KOPT-K1 (cell line): ENCODE data around the gene SHC4.

ENCODE experiments used
- H3K27ac ChIP-seq: fragments of 200-600 bp; sonication (generic); 2 replicates; pipeline ENCODE4 v1.5.1; 2016; ENCODE audit warnings: antibody characterized with exemption, mild to moderate bottlenecking, low read depth, low read length; ENCODE audit not compliant: poor library complexity, severe bottlenecking
- H3K36me3 ChIP-seq: fragments of 200-600 bp; sonication (generic); 2 replicates; pipeline ENCODE4 v1.5.1; 2017; ENCODE audit warnings: antibody characterized with exemption, mild to moderate bottlenecking, low read length, moderate library complexity; ENCODE audit not compliant: insufficient read depth
- H3K9me3 ChIP-seq: fragments of 200-600 bp; sonication (generic); 2 replicates; pipeline ENCODE4 v1.5.1; 2017; ENCODE audit warnings: antibody characterized with exemption, low read length, mild to moderate bottlenecking; ENCODE audit not compliant: insufficient read depth, poor library complexity, severe bottlenecking

SHC4 gene

DNA sequence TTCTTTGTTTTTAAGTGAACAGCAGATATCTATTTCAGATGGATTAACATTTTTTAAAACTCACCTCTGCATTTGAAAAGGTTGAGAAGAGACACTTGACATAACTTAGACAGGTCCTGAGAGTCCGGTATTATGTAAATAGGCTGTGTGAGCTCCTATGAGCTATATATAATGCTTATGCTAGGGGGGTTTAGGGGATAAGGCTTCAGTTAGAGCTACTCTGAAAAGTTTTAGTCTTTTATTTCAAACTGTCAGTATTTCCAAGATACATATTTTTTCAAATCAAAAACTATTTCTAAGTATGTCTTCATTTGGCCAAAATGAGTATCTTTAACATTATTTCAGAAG is 16.9 kb downstream of the SHC4 start:
- H3K36me3 ChIP-seq: no peaks in the 10 kb centered on the region
- no peaks in the 10 kb centered on the region for H3K9me3 ChIP-seq
- no peak overlapping the region for H3K27ac ChIP-seq

DNA sequence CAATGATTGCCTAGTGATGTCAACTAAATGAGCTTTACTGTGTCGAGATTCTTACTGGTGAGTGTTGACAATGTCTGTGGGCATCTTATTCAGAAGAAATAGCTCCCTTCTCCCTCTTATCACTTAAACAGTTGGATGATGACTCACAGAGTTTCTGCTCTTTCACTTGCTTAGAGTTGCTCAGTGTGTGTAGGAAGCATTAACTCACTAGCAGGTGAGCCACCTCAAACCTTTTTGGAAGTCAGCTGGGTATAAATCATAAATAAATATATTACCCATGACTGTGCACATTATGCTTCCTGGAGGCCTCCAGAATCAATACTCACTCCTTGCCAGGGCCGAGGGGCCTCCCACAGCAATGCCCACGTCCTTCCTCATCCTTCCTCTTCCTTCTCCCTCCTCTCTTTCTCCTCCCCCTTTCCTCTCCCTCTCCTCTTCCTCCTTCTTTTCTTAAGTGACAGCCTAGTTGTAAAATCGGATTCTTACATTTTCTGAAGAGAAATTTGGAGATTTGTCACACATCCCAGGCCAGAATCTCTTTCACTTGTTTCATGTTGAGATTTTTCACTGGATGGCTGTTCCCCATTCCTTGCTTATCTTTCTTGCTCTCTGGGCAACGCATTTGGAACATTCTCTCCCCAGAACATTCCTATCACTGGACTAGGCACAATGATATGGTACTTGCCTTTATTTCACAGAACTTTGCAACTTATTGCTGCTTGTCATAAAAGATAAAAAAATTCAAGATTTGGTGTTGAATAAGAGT is 17.5 kb downstream of the SHC4 start:
- H3K36me3 ChIP-seq: no peaks in the 10 kb centered on the region
- H3K9me3 ChIP-seq: no peaks in the 10 kb centered on the region
- no peak overlapping the region for H3K27ac ChIP-seq

DNA sequence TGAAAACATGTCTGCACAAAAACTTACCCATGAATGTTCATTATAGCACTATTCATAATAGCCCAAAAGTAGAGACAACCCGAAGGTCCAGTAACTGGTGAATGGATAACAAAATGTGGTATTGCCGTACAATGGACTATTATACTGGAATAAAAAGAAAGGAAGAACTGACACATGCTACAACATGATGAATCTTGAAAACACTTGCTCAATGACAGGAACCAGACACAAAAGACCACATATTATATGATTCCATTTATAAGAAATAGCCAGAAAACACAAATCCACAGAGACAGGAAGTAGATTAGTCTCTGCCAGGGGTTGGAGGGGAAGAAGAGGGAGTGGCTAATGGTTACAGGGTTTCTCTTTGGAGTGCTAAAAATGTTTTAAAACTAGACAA is 18.3 kb downstream of the SHC4 start:
- Histone ChIP-seq H3K27ac (no peak overlapping the region), H3K36me3 (no peaks in the 10 kb centered on the region), H3K9me3 (no peaks in the 10 kb centered on the region)

DNA sequence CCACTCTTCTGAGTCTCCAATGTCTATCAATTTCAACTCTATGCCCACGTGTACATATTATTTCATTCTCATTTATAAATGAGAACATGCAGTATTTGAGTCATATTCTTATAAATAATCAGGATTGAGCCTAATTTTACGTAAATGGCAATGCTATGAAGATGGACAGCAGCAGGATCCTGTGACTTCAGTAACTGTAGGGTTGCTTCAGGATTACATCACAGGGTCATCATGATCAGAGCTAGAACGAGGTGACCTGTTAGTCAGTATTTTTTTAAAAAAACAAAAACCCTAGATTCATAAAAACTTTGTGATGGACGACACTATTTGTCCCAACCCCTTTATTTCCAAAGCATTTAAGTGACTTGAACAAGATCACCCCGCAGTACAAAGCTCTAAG is 21.8 kb downstream of the SHC4 start:
- Histone ChIP-seq H3K36me3 (no peaks in the 10 kb centered on the region), H3K9me3 (no peaks in the 10 kb centered on the region), H3K27ac (no peak overlapping the region)

DNA sequence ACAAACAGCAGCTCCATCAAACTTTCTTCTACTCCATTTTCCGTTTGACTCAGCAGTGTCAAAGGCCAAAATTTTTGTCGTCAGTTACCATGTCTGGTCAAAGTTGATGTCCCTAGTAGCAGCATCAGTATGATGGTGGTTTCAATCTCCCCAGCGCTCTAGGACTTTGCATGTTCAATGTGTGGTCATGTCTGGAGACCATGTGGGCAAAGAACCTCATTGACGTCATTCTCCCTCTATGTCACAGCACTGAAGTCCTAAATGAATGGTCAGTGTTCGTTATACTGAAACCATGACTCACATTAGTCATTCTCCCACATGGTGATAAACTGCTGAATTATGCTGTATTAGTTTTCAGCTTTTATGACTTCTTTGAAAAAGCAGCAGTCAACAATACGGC is 23.2 kb downstream of the SHC4 start:
- H3K27ac ChIP-seq: no peak overlapping the region
- no peaks in the 10 kb centered on the region for H3K36me3 ChIP-seq
- no peaks in the 10 kb centered on the region for H3K9me3 ChIP-seq

DNA sequence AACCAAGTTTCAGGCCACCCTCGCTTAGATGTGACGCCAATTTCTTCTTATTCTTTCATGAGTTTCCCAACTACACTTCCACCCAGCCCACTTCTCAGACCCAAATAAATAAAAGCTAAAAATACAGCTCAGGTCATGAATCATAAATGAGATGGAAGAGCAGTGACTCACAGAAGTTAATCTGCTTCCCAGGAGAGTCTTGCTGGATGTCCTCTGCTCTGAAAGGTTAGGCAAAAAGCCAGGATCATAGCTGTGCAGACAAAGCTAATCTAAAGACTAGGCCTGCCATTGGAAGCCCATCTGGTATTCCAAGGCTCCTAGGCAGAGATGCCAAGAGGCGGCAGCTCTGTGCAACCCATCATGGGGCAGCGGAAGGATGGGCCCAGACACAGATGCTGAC is 24.1 kb downstream of the SHC4 start:
- Histone ChIP-seq H3K9me3 (no peaks in the 10 kb centered on the region), H3K27ac (no peak overlapping the region), H3K36me3 (no peaks in the 10 kb centered on the region)

DNA sequence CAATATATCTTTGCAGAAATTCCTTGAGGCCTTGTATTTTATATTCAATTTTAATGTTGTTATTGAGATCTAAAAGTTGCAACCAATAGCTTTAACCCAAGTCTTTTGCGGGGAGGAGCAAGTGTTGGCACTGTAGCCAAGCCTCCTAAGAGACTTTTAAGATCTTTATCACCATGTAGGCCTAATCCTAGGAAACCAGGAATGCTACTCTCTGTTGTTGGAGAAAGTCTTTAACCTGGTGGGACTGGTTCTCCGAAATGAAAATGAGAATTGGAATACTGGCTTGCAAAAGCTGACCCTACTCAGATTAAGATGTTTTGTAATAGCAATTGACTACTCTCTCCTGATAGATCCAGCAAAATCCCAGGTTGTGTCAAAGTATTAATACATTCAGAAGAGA is 25.8 kb downstream of the SHC4 start:
- Histone ChIP-seq H3K9me3 (no peaks in the 10 kb centered on the region), H3K27ac (no peak overlapping the region), H3K36me3 (no peaks in the 10 kb centered on the region)

DNA sequence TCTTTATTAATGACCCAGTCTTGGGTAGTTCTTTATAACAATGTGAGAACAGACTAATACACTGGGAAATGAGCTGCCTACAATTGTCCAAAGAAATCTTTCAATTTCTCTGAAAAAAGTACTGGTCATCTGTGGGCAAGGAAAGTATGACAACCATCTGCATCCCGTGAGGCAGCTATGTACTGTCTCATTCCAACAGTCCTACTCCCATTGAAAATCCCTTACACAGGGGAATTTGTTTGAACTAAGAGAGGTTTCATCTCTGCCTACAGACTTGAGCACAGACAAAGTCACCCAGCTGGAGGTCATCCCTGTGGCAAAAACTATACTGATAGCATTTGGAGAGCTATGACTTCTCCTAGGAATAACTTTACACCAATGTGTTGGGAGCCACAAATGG is 27.1 kb downstream of the SHC4 start:
- Histone ChIP-seq H3K9me3 (no peaks in the 10 kb centered on the region), H3K36me3 (no peaks in the 10 kb centered on the region), H3K27ac (no peak overlapping the region)

DNA sequence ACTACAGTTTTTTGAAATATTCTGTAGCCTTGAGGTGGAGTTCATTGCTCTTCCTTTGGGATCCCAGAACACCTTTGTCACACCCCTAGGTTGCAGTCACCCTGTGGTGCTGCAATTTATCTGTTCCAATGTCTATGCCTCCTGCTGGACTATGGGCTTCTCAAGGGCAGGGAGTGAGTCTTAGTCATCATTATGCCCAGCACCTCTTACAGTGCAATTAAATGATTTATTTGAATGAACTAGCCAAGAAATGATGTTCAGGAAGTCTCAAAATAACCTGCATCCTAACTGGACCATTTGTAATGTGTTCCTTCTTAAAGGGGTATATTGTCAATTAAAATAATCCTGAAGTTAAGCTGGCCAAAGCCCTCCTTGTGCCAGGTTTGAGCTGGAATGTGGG is 28.5 kb downstream of the SHC4 start:
- no peaks in the 10 kb centered on the region for H3K36me3 ChIP-seq
- H3K27ac ChIP-seq: no peak overlapping the region
- H3K9me3 ChIP-seq: no peaks in the 10 kb centered on the region

DNA sequence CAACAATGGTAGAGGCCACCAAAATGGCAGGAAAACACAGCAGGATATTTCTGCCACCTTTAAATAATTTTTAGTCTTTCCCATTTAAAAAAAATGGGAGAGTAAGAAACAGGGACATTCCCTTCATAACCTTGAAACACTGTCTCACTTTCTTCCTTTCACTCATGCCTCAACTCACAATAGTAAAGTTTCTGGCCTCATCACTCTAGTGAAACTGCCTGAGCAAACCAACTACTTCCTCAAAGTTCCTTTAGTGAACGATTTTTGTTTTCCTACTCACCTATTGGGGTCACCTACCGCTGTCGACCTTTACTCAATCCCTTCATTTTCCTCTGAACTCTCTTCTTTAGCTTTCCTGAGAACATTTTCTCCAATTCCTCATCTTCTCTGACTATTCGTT is 33.0 kb downstream of the SHC4 start:
- H3K36me3 ChIP-seq: no peaks in the 10 kb centered on the region
- no peaks in the 10 kb centered on the region for H3K9me3 ChIP-seq
- H3K27ac ChIP-seq: no peak overlapping the region

DNA sequence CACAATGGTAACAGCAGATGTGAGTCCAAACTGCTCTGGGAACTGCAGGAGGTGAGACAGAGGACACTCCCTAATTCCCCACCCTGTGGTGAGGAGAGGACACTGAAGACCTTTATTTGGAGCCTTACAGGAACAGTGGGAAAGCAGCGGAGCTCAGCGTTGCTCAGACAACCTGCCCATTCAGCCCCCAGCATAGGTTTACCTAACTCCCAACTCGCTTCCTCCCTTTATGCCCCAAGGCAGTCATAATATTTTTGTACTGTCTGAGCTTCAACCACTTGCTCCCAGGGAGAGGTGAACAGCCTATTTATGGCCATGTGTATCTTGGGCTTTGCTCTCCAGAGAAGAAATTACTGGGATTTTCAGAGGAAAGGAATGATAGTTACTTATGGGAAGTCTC is 34.1 kb downstream of the SHC4 start:
- no peaks in the 10 kb centered on the region for H3K9me3 ChIP-seq
- no peak overlapping the region for H3K27ac ChIP-seq
- H3K36me3 ChIP-seq: no peaks in the 10 kb centered on the region

DNA sequence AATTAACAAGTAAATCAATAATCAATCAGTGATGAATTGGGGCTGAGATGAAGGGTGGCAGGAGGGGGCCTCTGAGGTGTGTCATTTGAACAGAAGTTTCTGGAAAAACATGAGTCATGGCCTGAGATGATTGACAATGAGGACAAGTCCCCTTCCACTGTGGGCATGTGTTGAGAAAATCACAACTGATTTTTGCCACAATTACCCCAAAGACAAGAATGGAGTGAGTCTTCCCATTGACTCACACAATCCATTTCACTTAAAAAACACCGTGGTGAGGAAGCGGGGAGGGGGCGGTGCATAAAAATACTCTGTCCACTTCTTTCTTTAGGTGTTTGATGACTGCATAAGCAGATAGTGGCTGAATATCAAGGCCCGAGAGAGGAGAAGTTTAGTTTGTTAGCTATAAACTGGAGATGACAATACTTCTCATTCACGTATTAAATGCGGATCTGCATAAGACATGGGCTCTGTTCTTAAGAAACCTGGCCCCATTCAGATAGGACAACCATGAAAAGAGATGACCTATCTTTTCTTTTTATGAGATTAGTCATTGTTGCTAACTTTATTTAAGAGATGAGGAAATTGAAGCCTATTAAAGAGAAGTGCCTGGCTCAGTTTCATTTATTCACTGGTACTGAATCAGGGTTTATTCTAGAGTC is 34.7 kb downstream of the SHC4 start:
- no peaks in the 10 kb centered on the region for H3K36me3 ChIP-seq
- no peak overlapping the region for H3K27ac ChIP-seq
- H3K9me3 ChIP-seq: no peaks in the 10 kb centered on the region

DNA sequence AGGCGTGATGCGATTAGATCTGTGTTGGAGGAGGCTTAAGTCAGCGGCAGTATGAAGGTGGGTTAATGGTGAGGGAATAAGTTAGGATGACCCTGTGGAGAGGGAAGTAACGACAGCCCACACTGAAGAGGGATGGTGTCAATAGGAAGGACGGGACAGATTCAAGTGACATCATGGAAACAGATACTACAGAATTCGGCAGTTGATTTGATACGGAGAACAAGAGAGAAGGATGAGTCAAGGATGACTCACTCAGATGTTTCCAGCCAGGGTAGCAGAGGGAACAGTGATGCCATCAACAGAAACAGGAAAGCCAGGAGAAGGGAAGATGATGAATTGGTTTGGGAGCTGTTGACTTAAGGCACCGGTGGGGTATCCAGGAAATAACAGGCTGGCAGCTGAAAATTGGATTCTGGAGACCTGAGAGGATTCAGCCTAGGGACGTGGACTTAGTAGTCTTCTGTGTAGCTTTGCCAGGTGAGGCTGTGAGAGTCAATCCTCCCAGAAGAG is 38.0 kb downstream of the SHC4 start:
- Histone ChIP-seq H3K27ac (no peak overlapping the region), H3K9me3 (no peaks in the 10 kb centered on the region), H3K36me3 (no peaks in the 10 kb centered on the region)

DNA sequence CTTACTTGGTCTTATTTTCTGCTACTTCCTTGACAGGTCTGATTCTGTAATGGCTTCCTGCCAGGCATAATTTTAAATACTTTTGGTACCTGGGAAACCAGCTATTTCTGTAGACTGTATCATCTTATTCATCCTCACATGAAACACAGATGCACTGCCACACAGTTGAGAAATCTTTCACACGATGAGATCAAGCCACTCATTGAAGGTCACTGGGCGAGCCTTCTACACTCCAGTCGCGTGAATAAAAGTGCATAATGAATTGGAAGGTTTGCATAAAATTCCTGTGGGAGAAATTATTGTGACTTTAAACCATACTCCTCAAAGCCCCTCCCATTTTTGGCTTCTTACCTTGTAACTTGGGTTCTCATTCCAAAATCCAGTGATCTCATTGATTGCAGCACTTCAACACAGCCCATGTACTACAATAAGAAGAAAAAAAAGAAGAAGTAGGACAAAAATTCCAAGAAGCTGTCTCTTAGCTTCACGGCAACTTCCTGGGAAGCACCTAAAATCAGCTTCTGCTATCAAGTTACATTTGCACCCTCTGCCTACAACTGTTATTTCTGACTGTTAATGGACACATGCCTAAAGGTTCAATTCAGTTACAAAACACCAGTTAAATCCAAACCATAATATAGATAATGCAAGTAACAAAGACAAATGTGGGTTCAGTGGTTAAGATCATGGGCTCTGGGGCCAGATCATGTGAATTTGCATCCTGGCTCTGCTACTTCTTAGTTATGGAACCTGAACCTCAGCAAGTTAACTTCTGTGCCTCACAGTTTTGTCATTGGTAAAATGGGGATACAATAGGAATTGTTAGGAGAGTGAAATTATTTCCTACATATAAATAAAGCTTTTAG is 39.0 kb downstream of the SHC4 start:
- Histone ChIP-seq H3K9me3 (no peaks in the 10 kb centered on the region), H3K27ac (peak overlapping the region; percentile 42), H3K36me3 (no peaks in the 10 kb centered on the region)

DNA sequence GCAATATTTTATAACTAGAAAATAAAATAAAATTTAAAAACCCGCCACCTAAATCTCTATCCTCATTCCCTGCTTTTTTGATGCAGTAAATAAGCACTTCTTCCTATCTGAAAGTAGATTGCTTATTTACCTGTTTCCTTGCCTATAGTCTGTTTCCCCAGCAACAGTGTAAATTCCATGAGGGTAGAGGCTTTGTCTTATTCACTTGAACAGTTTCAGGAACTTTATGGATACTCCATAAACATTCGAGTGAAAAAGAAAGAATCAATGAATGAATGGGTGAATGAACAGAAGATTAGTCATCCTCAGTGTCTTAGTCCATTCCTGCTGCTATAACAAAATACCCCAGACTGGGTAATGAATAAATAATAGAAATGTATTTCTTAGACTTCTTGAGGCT is 41.7 kb downstream of the SHC4 start:
- H3K27ac ChIP-seq: no peak overlapping the region
- H3K36me3 ChIP-seq: no peaks in the 10 kb centered on the region
- no peaks in the 10 kb centered on the region for H3K9me3 ChIP-seq
